ENCODE results near the gene MPLKIP.
"Not testable (repeated sequence)": the region's sequence is repeated elsewhere in the genome, so short reads cannot be mapped to it uniquely, and the experiment has no call there.

MPLKIP gene

DNA sequence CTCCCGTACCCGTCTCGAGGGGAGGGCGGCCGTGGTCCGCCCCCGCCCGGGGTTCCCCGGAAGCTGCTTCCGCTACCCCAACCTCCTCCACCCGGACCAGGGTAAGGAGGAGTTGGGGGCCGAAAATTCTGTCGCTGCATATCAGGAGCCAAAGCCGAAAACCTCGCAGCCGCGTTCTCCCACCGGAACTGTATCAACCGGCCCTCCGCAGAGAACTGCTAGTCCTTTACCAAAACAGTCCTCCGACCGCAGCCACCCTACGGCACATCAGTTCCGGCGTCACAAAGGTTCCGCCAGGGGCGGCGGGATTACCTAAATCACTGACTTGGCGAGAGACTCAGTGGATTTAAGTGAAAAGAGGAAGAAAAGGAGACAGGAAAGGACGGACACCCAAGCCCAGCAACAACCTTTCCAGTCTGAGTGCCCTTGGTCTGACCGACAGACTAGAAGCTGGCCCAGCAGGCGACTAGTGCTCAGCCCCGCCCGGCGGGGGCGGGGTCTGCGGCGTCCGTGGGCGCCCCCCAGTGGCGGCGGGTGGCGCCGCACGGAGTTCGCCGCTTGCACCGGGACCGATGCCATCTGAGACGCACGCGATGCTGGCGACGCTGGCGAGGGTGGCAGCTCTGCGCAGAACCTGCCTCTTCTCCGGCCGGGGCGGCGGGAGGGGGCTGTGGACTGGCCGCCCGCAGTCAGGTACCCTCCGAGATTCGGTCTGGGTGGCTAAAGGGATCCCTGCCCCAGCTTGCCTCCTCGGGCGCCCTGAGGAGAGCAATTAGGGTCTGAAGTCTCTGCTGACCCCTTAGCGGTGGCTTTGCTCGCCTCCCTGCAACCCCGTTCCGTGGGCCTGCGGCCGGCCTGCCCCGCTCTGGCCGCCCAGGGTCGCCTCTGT lies at the start of gene MPLKIP, which contains the start of gene SUGCT:
Gene MPLKIP, minus strand, starts transcription at position 195 of the 889 bp plus-strand sequence. Its CDS starts 55 bp downstream, at position 140.
Gene SUGCT, plus strand, starts transcription at position 578 of the 889 bp plus-strand sequence.
- DNase-seq (ENCODE audit: low read depth): peak; percentile 75

- DNase-seq (ENCODE audit: low read depth): no peak
Measured at GRCh38 chr7:40182452-40182851, 48.0 kb upstream of the MPLKIP start.

DNA sequence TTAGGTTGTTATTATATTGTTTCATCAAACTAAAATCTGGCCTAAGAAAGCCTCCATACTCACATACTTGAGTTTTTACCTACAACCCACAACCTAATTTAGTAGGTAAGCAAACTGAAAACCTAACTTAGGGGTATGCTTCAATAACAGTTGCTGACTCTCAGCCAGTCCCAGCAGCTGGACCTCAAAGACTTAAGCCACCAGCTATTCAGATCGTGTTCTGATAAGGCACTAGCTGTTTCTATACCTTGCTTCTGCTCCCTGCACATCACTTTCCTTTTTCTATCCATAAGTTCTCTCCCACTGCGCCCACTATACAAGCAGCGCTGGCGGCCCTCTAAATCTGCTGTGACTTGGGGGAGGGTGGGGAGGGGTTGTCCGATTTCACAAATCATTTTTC lies 42.6 kb upstream of the MPLKIP start:
- no peak for DNase-seq (ENCODE audit: low read depth)

DNA sequence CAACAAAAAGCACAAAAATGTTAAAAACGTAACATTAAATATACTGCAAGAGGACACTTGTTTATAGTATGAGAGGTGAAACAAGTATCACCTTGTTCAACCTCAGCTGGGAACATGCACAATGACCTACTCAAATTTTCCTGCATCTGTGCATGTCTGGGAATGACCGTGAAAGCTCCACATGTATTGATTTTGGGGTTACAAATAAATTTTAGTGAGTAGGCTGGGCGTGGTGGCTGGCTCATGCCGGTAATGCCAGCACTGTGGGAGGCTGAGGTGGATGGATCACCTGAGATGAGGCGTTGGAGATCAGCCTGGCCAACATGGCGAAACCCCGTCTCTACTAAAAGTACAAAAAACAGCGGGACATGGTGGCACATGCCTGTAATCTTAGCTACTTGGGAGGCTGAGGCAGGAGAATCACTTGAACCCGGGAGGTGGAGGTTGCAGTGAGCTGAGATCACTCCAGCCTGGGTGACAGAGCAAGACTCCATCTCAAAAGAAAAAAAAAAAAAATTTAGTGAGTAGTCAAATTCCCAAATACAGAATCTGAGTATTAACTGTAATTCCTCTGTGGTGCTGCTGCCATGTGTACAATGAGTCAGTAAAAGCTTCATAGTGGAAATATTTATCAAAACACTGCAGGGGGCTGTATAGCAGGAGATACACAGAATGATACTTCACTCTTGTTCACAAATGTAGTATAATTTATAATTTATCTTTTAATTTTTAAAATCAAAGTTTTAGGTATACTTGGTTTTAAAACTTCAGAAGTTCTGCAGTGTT lies 41.5 kb upstream of the MPLKIP start:
- no peak for DNase-seq (ENCODE audit: low read depth)

- DNase-seq (ENCODE audit: low read depth): not testable (repeated sequence)
Measured at GRCh38 chr7:40175256-40175655, 40.8 kb upstream of the MPLKIP start.

DNA sequence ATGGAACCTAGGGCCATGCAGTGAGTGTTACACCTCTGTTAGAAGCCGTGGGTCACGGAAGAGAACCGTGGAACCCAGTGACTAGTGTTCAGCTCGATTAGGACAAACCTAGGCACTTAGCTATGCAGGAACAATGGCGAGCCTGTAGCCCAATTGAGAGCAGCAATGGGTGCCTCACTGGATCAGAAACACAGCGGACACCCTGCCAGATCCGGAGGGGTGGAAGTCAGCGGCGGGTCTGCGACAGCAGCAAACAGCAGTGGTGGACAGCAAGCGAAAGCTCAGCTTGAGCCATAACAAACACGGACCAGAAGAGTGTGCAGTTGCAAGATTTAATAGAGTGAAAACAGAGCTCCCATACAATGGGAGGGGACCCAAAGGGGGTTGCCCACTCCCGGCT lies 38.7 kb upstream of the MPLKIP start:
- not testable (repeated sequence) for DNase-seq (ENCODE audit: low read depth)

- not testable (repeated sequence) for DNase-seq (ENCODE audit: low read depth)
Measured at GRCh38 chr7:40168266-40168665, 33.8 kb upstream of the MPLKIP start.

DNA sequence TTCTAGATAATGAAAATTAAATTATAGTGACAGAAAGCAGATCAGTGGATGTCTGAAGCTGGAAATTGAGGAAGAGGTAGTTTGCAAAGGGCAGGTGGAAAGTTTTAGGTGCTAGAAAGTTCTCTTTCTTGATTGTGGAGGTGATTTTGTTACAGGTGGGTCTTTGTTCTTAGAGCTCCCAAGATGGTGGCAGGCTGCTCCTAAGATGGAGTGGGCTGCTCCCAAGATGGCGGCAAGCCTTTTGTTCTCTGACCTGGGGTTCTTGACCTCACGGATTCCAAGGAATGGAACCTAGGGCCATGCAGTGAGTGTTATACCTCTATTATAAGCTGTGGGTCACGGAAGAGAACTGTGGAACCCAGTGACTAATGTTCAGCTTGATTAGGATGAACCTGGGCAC lies 32.9 kb upstream of the MPLKIP start:
- DNase-seq (ENCODE audit: low read depth): no peak

DNA sequence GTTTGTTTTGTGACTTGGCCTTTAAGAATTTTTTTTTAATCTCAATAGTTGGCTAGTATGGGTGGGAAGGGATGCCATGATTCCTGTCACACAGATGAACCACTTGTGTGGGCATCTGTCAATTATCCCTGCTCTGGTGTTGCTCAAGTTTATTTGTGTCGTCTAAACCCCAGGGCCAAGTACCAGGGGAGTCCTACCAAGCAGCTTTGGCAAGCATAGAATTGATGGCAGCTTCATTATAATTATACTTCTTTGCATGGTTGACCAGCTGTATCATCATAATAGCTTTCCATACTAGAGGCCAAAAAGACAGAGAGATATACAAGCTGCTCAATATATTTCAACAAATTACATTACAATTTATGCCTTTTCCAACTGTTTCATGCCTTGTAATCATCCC lies 30.8 kb upstream of the MPLKIP start:
- no peak for DNase-seq (ENCODE audit: low read depth)

DNA sequence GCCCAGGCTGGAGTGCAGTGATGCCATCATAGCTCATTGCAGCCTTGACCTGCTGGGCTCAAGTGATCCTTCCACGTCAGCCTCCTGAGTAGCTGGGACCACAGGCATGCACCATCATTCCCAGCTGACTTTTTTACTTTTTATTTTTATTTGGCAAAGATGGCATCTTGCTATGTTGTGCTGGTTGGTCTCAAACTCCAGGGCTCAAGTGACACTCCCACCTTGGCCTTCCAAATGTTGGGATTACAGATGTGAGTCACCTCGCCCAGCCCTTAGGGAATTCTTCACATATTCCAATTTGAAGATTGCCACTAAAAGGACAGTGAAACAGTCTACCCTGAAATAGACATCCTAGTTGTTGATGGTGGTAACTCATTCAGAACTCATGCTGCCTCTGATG lies 28.1 kb upstream of the MPLKIP start:
- DNase-seq (ENCODE audit: low read depth): no peak

DNA sequence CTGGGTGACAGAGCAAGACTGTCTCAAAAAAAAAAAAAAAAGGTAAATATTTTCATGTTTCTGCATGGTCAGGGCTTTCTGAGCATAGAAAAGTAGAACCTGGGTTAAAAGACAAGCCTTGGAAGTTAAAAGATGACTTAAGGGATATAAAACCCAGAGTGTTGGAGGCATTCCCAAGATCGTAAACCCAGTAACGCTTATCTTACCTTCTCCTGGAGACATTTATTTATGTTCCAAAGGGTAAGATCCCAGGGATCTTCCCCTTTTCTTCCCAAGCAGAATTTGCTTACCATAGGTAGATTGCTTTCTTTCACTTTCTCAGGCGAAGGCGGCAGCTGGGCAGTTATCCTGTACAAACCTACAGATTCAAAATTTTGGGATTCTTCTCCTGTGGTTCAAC lies 22.6 kb upstream of the MPLKIP start:
- DNase-seq (ENCODE audit: low read depth): no peak

DNA sequence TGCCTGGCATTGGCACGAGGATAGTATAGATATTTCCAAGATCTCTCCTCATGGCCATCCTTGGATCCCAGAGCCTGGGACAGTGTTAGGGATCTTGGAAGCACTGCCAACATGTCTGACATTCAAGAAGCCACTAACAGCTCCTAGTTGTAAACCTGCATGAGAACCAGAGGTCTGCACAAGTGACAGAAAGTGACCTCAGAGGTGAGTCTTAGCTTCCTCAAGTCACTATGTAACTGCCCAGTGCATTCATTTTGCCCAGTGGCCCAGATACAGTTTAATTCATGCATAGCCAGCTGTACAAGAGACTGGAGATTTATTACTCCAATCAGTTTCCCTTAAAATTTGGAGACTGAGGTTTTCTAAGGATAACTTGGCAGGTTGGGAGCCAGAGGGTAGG lies 17.1 kb upstream of the MPLKIP start:
- DNase-seq (ENCODE audit: low read depth): no peak

GRCh38 chr7:40148671-40149070 lies 14.2 kb upstream of the MPLKIP start:
- DNase-seq (ENCODE audit: low read depth): no peak

GRCh38 chr7:40148247-40148580 lies 13.8 kb upstream of the MPLKIP start:
- not testable (repeated sequence) for DNase-seq (ENCODE audit: low read depth)

DNA sequence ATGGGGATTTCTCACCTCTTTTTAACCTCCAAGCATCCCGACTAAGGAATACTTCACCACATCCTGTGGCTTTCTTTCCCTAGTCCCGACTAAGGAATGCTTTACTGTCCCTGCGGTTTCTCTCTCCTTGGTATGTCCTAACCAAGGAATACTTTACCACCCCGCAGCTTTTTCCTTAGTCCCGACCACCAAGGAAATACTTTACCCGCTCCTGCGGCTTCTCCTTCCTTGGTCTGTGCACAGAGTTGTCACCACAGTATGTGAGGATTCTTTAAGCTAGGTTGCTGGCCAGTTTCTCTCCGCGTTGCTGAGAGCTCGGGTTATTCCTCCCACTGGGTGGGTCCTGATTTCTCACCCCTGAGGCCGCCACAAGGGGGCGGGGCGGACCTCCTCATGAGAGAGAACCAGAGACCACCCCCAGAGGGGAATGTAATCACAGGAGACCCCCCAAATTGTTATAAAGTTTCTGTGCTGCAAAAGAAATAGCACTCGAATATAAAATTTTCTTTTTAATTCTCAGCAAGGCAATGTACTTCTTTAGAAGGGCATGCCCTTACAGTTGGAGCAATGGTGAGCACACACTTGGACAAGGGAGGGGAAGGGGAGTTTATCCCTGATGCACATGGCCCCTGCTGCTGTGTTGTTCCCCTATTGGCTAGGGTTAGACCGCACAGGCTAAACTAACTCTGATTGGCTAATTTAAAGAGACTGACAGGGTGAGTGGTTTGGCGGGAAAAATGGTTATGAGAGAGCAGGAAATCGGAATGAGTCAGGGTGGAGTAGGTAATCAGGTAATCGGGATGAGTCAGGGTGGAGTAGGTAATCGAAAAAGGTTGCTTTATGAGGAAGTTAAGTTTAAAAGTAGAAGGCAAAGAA lies 13.2 kb upstream of the MPLKIP start:
- no peak for DNase-seq (ENCODE audit: low read depth)

DNA sequence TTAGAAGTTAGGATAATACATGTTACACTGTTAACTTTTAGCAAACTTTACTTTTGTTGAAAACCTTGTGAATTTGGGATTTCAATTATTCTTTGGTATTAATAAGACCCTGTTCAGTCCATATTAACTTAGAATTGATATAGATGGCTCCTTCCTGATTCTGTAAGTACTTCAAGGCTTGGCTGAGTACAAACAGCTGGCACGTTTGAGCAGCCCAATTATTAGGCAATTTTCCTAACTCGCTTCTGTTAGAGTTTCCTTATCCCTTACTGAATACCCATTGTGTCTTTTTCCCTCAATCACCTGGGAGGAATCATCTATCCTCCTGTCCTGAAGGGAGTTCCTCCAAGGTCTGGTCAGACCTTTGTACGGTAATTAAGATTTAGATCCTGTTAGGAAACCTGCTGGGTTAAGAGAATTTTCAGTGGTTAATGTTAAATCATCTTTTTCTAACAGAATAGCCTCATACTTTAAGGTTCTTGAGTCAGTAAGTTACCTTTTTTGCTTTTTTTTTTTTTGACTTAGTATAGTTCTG lies 11.2 kb upstream of the MPLKIP start:
- DNase-seq (ENCODE audit: low read depth): not testable (repeated sequence)

DNA sequence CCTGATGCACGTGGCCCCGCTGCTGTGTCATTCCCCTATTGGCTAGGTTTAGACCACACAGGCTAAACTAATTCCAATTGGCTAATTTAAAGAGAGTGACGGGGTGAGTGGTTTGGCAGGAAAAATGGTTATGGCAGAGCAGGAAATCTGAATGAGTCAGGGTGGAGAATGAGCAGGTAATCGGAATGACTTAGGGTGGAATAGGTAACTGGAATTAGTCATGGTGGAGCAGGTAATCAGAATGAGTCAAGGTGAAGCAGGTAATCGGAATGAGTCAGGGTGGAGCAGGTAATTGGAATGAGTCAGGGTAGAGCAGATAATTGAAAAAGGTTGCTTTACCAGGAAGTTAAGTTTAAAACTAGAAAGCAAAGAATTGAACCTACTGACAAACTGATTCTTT lies 7.5 kb upstream of the MPLKIP start:
- not testable (repeated sequence) for DNase-seq (ENCODE audit: low read depth)

DNA sequence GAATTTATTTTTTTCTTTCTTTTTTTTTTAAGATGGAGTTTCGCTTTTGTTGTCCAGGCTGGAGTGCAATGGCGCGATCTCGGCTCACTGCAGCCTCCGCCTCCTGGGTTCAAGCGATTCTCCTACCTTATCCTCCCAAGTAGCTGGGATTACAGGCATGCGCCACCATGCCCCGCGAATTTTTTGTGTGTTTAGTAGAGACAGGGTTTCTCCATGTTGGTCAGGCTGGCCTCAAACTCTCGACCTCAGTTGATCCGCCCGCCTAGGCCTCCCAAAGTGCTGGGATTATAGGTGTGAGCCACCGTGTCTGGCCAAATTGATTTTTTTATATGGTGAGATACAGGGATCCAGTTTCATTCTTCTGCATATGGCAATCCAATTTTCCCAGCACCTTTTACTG lies 5.5 kb upstream of the MPLKIP start:
- DNase-seq (ENCODE audit: low read depth): not testable (repeated sequence)

DNA sequence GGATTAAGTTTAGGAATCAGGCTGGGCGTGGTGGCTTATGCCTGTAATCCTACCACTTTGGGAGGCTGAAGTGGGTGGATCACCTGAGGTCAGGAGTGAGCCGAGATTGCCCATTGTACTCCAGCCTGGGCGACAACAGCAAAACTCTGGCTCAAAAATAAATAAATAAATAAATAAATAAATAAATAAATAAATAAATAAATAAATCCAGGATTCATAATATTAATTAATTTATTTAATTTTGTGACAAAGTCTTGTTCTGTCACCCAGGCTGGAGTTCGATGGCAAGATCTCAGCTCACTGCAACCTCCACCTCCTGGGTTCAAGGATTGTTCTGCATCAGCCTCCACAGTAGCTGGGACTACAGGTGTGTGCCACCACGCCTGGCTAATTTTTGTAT lies 4.6 kb upstream of the MPLKIP start:
- no peak for DNase-seq (ENCODE audit: low read depth)

DNA sequence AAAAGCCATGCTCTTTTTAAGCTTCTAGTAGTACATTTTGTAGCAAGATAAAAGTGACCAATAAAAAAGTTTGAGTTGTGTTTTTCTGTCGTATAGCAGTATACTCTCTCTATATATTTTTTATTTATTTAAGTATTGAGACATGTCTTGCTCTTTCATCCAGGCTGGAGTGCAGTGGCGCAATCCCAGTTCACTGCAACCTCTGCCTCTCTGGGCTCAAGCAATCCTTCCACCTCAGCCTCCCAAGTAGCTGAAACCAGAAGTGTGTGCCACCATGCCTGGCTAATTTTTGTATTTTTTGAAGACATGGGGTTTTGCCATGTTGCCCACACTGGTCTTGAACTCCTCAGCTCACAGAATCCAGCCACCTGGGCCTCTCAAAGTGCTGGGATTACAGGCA lies 3.1 kb upstream of the MPLKIP start:
- no peak for DNase-seq (ENCODE audit: low read depth)

- no peak for DNase-seq (ENCODE audit: low read depth)
Measured at GRCh38 chr7:40135317-40135610, 842 bp upstream of the MPLKIP start.

Measured in stimulated activated CD8-positive, alpha-beta memory T cell treated with anti-CD3 and anti-CD28 coated beads, Interleukin-12 subunit alpha, Interleukin-12 subunit beta, amount 100 ng/mL, for 4 hours (primary cell).